HG03378 (cell line): Measurements from ENCODE around the gene RNFT1.
"Not testable (repeated sequence)": the region's sequence is repeated elsewhere in the genome, so short reads cannot be mapped to it uniquely, and the experiment has no call there.

ENCODE experiments used
- ATAC-seq: cut with Tn5 transposase; IDR thresholded peaks from one replicate; pipeline ENCODE4 v1.9.1; 2021; ENCODE audit warnings: mild to moderate bottlenecking, moderate library complexity; ENCODE audit not compliant: unreplicated experiment

The RNFT1 gene

DNA sequence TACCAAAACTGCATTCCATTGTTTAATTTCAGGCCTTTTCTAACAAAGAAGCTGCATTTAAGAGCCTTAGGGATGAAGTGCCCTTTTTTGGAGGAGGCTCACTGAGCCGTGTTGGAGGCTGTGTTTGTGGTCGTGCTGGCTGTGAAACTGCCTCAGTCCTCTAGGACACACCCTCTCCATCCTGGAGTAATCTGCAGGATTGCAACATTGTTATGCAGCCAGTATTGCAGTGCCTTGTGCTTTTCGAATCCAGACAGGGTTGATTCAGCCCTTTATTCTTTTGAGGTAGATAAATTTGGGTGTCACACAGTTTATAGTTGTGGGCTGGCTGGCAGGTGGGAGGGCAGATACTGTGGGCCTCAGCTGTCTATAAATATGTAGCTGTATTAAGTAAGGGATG is 33.8 kb downstream of the RNFT1 start:
- ATAC-seq = not testable (repeated sequence)

DNA sequence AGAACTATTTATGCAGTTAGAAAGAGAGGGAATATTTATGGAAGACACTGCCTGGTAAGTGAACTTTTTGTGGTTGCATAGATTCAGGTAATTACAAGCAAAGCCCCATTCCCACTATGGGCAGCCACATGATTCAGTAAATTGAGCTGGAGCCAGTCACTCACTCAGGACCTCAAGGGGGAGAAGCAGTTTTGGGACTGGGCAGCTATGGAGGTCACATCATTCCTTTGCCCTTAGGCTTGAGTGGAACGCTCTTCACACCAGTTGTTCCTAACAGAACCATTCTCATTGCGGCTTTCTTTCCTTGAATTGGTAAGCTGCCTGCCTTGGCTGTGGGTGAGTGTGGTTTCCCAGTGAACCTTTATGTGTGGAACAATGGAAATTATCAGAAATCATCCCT is 34.4 kb downstream of the RNFT1 start:
- not testable (repeated sequence) for ATAC-seq

DNA sequence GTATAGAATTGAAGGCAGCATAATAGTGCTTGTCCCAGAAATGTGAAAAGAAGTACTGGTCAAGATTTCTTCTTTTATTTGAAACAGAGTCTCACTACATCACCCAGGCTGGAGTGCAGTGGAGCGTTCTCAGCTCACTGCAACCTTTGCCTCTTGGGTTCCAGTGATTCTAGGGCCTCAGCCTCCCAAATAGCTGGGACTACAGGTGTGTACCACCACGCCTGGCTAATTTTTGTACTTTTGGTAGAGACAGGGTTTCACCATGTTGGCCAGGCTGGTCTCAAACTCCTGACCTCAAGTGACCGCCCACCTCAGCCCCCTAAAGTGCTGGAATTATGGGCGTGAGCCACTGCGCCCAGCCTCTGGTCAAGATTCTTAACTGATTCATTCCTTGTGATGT is 43.9 kb downstream of the RNFT1 start:
- not testable (repeated sequence) for ATAC-seq

DNA sequence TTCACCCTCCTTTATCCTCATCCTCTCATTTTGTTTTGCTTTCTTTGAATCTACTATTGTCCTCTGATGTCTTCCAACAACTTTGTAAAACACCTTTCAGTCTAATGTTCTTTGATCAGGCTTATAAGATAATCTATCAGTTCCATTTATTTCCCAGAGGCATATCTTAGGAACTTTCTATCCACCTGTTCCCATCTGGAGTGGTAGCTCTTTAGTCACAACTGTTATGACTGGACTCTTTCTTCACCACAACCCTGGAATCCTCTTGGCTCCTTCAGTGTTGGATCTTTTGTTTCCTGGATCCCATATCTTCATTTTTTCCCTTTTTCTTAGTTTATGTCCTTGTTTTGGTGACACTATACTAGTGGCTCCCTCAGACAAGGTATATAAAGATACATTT is 48.1 kb downstream of the RNFT1 start:
- ATAC-seq = no peak

DNA sequence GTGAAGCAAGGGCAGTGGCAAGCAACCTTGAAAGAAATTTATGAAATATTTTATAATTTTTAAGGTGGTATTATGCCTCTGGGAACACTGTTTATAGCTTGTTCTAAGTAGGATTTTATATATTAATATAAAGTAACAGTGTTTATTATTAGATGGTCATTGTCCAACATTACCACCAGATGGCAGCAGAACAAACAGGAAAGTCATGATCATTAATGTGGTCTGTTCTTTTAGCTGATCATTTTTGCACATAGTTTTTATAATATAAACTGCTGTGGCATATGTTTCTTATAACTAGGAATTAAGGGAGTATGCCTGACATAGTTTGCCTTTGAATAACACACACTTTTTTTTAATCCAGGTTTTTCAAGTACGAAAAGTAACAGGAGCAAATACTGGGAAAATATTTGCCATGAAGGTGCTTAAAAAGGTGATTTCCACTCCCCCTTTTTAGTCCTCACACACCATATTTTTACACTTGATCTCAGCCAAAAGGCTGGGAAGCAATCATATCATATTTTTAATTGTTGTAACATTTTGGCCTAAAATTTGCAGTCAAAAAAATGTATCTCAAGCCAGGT is 50.2 kb downstream of the RNFT1 start:
- no peak for ATAC-seq

DNA sequence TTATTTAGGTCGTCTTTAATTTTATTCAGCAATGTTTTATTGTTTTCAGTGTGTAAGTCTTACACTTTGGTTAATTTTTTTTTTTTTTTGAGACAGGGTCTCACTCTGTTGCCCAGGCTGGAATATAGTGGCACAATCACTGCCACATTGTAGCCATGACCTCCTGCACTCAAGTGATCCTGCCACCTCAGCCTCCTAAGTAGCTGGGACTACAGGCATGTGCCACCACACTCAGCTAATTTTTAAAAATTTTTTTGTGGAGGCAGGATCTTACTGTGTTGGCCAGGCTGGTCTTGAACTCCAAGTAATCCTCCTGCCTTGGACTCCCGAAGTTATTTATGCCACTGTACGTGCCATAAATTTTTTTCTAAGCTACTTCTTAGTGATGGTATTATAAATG is 57.1 kb downstream of the RNFT1 start:
- ATAC-seq = no peak

DNA sequence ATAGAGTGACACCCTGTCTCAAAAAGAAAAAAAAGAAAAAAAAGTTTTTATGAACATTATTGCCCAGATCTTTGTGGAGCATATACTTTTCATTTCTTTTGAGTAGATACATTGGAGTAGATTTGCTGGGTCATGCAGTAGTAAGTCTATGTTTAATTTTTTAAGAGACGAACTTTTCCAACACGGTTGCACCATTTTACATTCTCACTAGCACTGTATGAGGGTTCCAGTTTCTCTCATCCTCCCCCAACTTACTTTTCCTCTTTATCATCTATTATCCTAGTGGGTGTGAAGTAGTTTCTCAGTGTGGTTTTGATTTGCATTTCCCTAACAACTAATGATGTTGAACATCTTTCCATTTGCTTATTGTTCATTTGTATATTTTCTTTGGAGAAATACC is 61.1 kb downstream of the RNFT1 start:
- ATAC-seq = no peak
